Measurements from ENCODE around the gene HOOK2. TPM values are rescaled to one million over a fixed set of nuclear protein-coding genes. Genes with fewer than 3 reads are reported as not detected.

HOOK2 gene
- total and polyA plus RNA-seq, 2 experiments from 2014 or later = 70.5 to 113 TPM

DNA sequence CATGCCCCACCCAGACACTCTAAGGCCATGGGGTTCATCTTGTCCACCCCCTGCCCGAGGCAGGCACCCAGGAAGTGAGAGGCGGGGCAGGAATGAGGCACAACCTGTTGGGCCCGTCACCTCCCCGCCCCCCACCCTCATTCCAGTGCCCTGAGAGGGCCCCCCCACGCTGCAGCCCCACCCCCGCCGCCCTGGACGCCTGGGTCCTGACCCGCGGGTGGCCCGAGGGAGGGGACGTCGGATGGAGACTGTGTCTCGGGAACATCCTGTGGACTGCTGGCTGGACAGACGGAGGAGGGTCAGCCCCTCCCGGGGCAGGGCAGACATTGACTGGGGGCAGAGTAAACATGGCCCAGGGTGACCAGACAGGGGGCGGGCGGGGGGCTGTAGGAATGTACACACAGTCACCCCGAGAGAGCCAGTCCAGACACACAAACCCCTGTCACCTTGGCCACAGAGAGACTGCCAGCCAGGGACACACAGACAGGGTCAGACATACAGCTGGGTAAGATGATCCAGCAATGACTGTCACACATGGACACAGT lies 8.6 kb upstream of the HOOK2 start:
- Histone ChIP-seq H3K27ac (peak overlapping the region; percentile 99), H3K4me3 (no peak overlapping the region), H3K9me2 (replicated peaks; ENCODE audit: insufficient read depth) (no peaks in the 10 kb centered on the region), H4K20me1 (ENCODE audit: insufficient read depth, poor library complexity, severe bottlenecking) (no peaks in the 10 kb centered on the region), H3K79me2 (no peaks in the 10 kb centered on the region), H3K36me3 (replicated peaks; ENCODE audit: insufficient read depth, low read depth) (no peaks in the 10 kb centered on the region), H3K4me2 (peak overlapping the region; percentile 98), H2AFZ (no peak overlapping the region), H3K9me3 (ENCODE audit: low read depth) (no peaks in the 10 kb centered on the region), H3K4me1 (ENCODE audit: insufficient read depth) (peaks cover 75% of the 10 kb centered on the region), H3K27me3 (no peaks in the 10 kb centered on the region)
- 20% methylated on average over 15 of the region's 19 CpGs for WGBS (ENCODE audit: low lambda C conversion rate, missing lambda C conversion rate)
- no peak for TF ChIP-seq EZH2phosphoT487 (IDR thresholded peaks at IDR 0.05; ENCODE audit: low read depth, severe bottlenecking, unreplicated experiment)
- no peak for TF ChIP-seq EZH2 (IDR thresholded peaks at IDR 0.05; ENCODE audit: borderline replicate concordance)
- TF ChIP-seq CTCF (IDR thresholded peaks at IDR 0.05; ENCODE audit: poor library complexity) = no peak
- DNase-seq (ENCODE audit: low spot score) = peak; percentile 68

GRCh38 chr19:12783291-12783848 lies 8.0 kb upstream of the HOOK2 start:
- Histone ChIP-seq H3K79me2 (no peaks in the 10 kb centered on the region), H2AFZ (no peak overlapping the region), H3K4me2 (peak overlapping the region; percentile 98), H3K4me1 (ENCODE audit: insufficient read depth) (peaks cover 74% of the 10 kb centered on the region), H3K36me3 (replicated peaks; ENCODE audit: insufficient read depth, low read depth) (no peaks in the 10 kb centered on the region), H4K20me1 (ENCODE audit: insufficient read depth, poor library complexity, severe bottlenecking) (no peaks in the 10 kb centered on the region), H3K4me3 (peak overlapping the region; percentile 41), H3K9me3 (ENCODE audit: low read depth) (no peaks in the 10 kb centered on the region), H3K27me3 (no peaks in the 10 kb centered on the region), H3K9me2 (replicated peaks; ENCODE audit: insufficient read depth) (no peaks in the 10 kb centered on the region), H3K27ac (peak overlapping the region; percentile 99)
- WGBS (ENCODE audit: low lambda C conversion rate, missing lambda C conversion rate) = 8% methylated on average over 14 of the region's 16 CpGs
- TF ChIP-seq EZH2 (IDR thresholded peaks at IDR 0.05; ENCODE audit: borderline replicate concordance) (no peak), EZH2phosphoT487 (IDR thresholded peaks at IDR 0.05; ENCODE audit: low read depth, severe bottlenecking, unreplicated experiment) (no peak), CTCF (IDR thresholded peaks at IDR 0.05; ENCODE audit: poor library complexity) (no peak)
- DNase-seq (ENCODE audit: low spot score) = no peak

GRCh38 chr19:12782424-12783290 lies 7.3 kb upstream of the HOOK2 start:
- Histone ChIP-seq H3K9me2 (replicated peaks; ENCODE audit: insufficient read depth) (no peaks in the 10 kb centered on the region), H3K4me2 (peak overlapping the region; percentile 98), H4K20me1 (ENCODE audit: insufficient read depth, poor library complexity, severe bottlenecking) (no peaks in the 10 kb centered on the region), H3K9me3 (ENCODE audit: low read depth) (no peaks in the 10 kb centered on the region), H3K4me1 (ENCODE audit: insufficient read depth) (peaks cover 67% of the 10 kb centered on the region), H3K4me3 (peak overlapping the region; percentile 41), H3K79me2 (no peaks in the 10 kb centered on the region), H3K27ac (peak overlapping the region; percentile 99), H3K27me3 (no peaks in the 10 kb centered on the region), H3K36me3 (replicated peaks; ENCODE audit: insufficient read depth, low read depth) (no peaks in the 10 kb centered on the region), H2AFZ (peak overlapping the region; percentile 55)
- 4% methylated on average over 26 of the region's 88 CpGs for WGBS (ENCODE audit: low lambda C conversion rate, missing lambda C conversion rate)
- TF ChIP-seq EZH2phosphoT487 (IDR thresholded peaks at IDR 0.05; ENCODE audit: low read depth, severe bottlenecking, unreplicated experiment) (no peak), EZH2 (IDR thresholded peaks at IDR 0.05; ENCODE audit: borderline replicate concordance) (no peak), CTCF (IDR thresholded peaks at IDR 0.05; ENCODE audit: poor library complexity) (peak; percentile 14)
- peak; percentile 89 for DNase-seq (ENCODE audit: low spot score)
